GM18517 (cell line): Measurements from ENCODE around the gene C16orf78.

Experiments
- ATAC-seq: cut with Tn5 transposase; IDR thresholded peaks from one replicate; pipeline ENCODE4 v1.9.1; 2021; ENCODE audit warnings: mild to moderate bottlenecking, moderate library complexity; ENCODE audit not compliant: unreplicated experiment

C16orf78 gene

DNA sequence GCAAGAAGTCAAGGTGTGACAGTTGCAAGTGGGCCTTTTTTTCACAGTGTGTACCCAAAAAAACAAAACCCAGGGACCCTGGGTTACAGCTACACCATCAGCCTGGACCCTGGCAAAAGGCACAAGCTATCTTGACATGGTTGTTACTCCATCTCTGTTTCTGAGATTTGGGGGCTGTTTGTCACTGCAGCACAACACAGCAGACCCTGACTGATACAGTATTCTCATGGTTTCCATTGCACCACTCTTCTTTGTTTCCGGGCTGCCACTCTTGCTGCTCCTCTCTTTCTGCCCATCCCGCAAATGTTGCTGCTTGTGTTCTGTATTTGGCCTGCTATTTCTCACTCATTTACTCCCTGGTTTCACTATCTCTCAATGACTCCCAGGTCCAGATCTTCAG, 55.2 kb downstream of the C16orf78 start:
- no peak for ATAC-seq

DNA sequence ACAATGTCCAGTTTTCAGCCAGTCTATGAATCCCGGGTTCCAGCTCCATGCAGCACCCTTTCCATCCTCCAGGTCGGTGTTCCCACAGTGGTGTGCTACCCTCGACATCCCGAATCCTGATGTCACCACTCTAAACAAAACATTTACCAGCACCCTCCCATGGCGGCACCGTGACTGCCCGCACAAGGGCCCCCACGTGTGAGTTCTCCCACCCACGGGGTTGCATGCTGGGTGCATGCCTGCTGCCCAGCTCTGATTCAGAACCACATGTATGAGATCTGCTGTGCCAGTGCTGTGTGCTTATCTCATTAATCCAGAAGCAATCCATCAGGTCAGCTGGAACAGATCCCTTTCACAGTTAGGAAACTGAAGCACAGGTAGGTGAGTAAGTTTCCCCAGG, 57.4 kb downstream of the C16orf78 start:
- no peak for ATAC-seq

DNA sequence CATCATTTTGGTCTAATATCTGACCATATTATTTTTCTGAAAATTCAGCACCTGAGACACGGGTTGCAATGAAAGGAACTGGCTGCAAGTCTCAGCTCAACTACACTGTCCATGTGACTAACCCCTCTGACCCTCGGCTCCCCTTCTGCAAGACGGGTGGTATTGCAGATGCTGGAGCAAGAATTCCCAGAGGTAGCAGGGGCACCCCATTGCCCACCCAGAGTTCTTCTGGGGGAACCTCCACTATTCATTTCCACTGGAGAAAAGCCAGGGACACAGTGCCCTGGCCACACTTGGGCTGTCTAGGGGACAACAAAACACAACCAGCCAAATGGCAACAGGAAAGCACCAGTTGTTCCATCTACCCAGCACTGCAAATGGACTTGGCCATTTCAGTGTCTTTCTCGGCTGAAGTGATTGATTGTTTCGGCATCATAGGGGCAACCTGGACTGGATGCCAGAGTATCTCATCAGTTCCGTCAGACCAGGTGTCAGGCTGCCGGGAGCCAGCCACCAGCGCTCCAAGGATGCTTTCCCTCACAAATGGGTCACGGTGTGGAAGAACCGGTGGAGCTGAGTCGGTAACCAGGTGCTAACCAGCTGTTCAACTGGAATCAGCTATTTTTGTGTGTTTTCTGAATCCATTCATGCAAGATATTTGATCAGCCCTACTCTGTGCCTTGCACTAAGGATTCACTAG, 58.1 kb downstream of the C16orf78 start:
- ATAC-seq, result no peak

DNA sequence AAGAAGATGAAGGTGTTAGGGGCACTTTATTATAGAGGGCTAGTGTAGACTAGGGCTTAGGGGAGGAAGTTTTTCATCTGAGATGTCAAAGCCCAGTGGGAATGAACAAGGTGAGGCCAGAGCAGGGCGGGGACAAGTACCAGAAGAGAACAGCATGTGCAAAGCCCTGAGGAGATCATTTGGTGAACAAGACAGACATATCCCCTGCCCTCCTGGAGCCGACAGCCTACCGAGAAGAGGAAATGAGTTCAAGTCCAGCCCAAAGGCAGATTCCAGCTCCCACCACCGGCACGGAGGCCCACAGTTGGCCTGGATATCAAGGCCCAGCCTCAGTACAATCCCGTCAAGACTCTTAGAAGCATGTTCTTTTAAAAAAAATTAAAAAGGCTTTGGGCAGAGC, 61.1 kb downstream of the C16orf78 start:
- ATAC-seq, result no peak

DNA sequence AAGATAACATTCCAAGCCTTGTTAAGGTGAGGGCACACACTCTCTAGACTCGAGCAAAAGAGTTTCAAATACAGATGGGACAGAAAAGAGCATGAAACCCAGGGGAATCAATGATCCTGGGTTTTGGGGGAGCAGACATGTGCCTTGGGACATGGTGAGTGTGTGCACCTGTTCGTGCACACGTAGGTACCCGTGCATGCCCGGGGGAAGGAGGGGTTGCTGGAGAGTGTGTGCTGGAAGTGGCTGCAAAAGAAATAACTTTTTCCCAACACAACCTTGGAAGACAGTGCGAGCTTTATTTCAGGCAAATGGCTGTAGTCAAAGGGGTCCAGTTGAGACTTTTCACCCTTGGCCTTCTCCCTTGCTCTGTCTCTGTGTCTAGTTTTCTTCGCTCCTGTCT, 62.6 kb downstream of the C16orf78 start:
- ATAC-seq, result no peak

DNA sequence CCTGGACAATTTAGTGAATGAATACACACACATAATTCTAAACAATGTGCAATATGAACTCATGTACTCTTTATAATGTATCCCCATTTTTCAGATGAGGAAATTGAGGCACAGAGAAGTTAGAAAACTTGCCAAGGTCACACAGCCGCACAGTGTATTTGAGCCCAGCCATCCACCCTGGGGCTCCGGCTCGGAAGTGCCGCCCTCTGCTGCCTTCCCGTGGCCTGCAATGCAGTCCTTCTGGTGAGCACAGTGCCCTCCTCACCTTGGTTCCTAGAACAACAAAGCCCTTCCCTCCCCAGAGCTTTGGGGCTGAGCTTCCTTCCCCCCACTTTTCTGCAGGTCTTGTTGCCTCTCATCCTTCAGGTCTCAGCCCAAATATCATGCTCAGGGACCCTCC, 63.7 kb downstream of the C16orf78 start:
- ATAC-seq, result no peak

DNA sequence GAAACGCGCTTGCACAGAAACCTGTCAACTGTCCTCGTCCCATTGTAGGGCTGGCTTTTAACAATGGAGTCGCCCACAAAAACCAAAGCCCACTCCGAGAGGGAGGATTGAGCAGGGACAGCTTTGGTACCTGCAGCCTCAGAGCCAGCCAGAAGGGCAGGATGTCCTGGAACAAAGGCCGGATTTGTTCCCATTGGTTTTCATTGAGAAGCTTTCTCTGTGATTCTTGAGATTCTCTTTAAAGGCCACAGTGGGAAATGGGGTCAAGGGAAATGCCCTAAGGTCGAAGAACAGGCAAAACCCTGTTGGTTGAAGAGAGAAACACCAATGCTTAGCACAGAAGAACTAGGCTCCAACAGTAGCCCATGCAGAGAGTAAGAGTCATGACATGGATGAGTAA, 65.4 kb downstream of the C16orf78 start:
- ATAC-seq, result no peak

DNA sequence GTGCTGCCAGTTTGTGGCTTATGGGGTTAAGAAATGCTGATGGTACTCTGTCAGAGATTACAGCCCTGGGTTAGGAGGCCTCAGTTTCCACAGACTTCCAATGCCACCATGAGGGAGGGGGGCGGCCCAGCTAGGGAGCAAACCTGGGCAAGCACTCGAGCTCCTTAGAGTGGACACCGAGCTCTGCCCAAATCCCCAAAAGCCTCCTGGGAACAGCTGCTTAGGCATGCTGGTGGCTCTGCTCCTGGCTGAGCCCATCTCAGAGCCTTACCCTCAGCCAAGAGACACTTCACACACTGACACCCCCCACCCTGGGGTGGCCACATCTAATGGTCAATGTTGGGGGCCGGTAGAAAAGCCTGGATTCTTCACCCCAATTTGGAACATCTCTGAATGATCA, 66.1 kb downstream of the C16orf78 start:
- ATAC-seq, result no peak

DNA sequence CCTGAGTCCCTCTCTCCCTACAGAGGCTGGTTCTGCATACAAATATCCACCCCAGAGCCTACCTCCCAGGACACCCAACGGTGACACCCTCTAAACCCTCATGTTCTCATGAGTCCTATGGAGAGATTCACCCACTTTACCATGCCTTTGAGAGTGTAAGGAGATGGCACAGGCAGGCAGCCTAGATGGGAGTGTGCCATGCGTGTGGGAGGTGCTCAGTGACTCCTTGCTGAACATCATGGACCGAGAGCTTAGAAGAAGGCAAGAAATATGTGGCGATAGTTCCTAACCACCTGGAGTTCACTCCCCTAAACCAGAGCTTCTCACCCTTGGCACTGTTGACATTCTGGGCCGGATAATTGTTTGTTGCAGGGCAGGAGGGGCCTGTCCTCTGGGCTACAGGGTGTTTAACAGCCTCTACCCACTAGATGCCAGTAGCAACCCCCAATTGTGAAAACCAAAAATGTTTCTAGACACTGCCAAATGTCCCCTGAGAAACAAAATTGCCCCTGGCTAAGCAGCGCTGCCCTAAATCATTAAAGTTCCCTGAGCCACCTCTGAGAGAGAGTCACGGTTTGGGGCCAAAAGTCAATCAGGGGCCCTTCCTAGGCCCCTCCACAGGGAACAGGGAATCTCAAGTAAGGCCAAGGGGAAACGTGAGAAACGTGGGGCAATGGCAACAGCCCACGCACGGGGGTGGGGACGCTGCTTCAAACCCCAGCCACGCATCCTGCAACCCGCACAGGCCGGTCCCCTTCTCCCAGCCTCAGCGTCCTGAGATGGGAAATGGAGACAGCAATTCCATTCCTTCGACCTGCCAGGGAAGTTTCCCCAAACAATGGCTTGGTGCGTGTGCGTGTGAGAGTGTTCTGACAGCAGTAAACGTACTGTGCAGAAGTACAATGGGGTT, 66.8 kb downstream of the C16orf78 start:
- ATAC-seq, result no peak

DNA sequence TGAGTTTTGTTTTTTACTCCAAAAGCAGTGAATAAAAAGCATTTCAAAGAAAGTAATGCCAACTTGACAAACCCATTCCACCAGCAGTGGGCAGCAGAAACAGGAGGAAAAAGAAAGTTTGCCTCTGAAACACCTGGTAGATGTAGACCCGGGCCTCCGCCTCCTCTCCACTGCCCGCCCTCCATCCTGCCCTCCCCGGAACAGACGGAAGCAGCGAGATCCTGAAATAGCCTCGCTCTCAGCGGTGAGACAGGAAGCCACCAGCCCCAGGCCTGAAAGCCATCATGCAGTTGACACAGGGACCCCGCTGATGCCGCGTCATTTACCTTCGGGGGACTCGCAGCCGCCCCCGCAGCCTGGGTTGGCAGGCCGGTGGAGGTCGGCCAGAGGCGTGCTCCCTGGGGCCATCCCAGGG, 67.8 kb downstream of the C16orf78 start:
- peak; percentile 97 for ATAC-seq

DNA sequence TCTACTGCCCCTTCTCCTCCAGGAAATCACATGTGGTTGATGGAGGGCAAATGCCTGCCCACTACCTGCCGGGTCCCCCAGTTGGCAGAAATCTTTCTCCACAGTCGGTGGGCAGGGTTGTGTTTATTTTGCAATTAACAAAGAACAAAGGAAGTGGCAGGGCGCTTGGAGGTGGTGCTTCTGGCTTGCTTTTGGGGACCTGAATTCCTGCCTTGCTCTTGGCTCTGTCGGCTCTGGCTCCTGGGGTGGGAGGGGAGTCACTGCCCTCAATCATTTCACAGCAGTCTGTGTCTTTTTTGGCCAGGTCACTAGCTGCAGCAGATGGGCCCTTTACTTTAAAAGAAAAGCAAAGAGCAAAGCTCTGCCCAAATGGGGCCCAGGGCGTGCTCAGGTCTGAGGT, 69.2 kb downstream of the C16orf78 start:
- no peak for ATAC-seq

DNA sequence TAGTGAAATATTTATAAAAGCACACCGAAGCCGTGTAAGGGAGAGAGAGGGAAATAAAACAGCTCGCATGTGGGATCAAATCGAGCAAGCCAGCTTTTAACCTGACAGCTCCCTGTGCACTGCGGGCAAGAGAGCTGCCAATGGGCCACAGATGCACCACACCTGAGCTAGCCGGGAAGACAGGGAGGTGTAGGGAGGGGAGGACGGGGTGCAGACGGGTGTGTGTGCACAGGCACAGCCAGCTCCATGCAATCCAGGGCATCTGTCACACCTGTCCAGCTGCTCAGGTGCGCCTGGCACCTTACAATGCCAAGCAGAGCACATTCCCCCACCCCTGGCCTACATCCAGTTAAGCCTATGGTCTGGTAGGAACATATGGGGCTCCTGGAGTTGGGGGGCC, 70.0 kb downstream of the C16orf78 start:
- ATAC-seq, result no peak

DNA sequence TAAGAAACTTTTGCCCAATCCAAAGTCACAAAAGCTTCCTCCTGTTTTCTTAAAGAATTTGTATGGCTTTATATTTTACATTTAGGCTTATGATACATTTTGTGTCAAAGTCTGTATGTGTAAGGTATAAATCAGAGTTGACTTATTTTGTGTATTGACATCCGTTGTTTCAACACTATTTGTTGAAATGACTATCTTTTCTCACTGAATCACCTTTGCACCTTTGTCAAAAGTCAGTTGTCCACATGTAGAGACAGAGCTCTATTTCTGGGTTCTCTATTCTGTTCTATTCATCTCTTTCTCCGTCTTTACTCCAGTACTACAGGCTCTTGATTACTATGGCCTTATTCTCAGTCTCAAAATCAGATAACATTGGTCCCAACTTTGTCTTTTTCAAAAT, 73.2 kb downstream of the C16orf78 start:
- no peak for ATAC-seq
